ENCODE measurements around the gene PFN3.
A peak's percentile ranks its signal among the peaks of the same experiment; 100 is the strongest.

Gene PFN3

GRCh38 chr5:177437623-177438022 lies 37.2 kb upstream of the PFN3 start:
- DNase-seq = no peak

DNA sequence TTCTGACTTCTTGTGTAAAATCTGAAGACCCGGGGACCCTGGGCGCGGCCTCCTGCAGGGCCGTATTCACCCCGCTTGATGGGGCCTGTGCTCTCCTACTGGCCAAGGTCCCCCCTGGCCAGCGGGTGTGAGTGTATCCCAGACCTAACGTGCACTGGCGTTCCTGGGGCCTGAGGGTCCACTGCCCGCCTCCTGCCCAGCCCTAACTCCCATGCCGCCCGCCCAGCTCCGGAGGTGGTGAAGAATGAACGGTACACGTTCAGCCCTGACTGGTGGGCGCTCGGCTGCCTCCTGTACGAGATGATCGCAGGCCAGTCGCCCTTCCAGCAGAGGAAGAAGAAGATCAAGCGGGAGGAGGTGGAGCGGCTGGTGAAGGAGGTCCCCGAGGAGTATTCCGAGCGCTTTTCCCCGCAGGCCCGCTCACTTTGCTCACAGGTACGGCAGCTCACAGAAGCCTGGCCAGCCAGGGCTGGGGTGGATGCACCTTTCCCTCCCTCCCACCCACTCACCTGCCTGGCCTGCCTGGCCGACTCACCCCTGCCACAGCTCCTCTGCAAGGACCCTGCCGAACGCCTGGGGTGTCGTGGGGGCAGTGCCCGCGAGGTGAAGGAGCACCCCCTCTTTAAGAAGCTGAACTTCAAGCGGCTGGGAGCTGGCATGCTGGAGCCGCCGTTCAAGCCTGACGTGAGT lies 35.5 kb upstream of the PFN3 start:
- DNase-seq = no peak

DNA sequence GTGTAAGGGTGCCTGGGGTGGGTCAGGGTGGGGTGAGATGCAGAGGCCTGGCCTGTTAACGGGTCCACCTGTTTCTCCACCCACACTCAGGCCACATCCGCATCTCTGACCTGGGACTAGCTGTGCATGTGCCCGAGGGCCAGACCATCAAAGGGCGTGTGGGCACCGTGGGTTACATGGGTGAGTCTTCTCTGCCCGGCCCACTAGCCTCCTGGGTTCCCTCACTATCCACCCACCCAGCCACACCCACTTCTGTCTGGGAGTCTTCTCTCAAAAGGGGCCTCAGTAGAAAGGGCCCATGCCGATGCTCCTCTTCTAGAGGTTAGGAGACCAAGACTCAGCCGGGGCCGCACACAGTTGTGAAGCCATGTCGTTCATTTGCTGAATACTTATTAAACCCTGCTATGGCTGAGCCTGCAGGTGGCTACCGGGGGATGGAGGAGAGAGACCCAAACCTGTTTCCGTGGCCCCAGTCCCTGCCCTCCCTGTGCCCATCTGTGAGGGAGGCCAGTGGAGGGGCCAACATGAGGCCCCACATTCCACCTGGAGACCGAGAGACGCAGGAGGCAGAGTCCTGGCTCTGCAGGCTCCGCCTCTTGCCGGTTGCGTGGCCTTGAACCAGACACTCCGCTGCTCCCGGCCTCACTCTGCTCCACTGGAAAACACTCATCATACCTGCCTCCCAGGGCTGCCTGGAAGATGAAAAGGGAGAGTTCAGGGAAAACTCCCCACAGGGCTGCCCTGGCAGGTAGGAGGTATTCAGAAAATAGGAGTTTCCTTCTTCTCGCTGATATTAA lies 34.7 kb upstream of the PFN3 start:
- no peak for DNase-seq

DNA sequence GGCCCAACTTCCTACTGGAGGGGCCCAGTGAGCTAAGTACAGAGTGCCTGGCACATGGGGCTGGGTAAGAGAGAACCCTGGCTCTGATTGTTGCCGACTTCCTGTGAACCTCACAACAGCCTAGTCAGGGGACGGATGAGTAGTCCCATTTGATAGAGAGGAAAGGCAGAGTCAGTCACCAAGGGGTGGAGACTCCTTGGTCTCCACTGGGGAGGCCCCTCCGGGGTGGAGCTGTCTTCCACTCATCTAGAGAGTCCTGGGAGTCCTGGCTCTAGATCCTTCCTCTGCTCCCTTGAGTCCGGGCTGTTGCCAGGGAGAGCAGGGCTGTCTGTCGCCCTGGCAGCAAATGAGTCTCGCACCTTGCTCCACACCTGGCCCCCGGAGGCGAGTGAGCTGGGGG lies 34.0 kb upstream of the PFN3 start:
- DNase-seq = no peak

DNA sequence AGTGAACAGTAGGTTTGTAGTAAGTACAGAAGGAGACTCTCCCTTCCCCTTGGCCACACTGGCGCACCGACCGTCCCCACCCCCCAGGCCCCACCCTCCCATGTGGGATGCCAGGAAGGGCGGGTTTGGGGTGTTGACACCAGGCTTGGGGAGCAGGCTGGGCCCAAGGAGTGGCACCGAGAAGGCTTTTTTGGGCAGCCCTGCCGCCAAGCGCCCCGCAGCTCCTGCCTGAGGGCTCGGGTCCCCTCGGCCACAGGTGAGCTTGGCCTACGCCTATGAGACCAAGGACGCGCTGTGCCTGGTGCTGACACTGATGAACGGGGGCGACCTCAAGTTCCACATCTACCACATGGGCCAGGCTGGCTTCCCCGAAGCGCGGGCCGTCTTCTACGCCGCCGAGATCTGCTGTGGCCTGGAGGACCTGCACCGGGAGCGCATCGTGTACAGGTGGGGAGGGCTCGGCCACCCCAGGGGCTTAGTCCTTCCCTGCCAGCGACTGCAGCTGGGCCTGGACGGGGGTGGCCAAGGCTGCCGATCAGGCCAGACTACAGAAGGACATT lies 33.3 kb upstream of the PFN3 start:
- DNase-seq = no peak

DNA sequence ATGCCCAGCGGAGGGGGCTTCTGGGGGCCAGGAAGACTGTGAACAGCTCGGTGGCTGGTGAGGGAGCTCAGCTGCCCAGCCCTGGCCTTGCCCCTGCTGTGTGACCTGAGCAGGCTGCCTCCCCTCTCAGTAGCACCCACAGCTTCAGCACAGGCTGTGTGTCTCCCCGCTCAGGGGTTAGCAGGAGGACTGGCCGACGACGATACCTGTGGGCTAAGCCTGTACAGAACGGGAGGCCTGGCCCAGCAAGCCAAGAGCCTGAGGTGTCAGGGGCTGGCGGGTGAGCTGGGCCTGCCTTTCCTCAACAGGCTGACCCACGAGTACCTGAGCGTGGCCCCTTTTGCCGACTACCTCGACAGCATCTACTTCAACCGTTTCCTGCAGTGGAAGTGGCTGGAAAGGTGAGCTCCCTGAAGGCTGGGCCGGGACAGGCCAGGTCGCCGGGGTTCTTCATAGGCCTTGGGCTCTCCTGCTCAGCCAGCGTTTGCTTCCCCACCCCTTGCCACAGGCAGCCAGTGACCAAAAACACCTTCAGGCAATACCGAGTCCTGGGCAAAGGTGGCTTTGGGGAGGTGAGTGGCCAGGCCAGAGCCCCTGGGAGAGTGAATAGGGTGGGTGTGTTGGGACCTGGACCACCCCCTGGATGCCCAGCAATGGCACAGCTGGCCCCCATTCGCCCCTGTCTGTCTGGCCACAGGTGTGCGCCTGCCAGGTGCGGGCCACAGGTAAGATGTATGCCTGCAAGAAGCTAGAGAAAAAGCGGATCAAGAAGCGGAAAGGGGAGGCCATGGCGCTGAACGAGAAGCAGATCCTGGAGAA lies 32.6 kb upstream of the PFN3 start:
- DNase-seq = no peak

DNA sequence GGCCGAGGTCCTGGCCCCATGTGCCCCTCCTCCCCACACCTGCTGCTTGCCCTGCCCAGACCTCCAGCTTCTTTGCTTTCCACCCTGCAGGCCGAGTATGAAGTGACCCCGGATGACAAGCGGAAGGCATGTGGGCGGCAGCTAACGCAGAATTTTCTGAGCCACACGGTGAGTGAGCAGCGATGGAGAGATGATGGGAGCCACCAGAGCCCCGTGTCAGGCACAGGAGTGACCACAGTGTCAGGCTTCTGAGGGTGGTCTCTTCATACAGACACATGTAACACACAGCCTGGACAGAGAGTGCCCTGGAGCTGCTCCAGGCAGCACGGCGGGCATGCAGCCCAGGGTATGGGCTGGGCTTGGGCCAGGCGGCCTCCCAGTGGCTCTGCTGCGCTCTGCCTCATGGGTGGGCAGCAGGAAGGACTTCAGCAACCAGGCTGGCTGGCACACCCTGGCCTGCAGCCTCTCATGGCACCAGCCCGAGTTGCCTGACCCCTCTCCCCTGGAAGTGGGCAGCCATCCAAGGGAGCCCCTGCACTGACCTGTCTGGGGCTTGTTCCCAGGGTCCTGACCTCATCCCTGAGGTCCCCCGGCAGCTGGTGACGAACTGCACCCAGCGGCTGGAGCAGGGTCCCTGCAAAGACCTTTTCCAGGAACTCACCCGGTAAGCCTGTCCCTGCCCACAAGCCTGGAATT lies 31.8 kb upstream of the PFN3 start:
- no peak for DNase-seq

DNA sequence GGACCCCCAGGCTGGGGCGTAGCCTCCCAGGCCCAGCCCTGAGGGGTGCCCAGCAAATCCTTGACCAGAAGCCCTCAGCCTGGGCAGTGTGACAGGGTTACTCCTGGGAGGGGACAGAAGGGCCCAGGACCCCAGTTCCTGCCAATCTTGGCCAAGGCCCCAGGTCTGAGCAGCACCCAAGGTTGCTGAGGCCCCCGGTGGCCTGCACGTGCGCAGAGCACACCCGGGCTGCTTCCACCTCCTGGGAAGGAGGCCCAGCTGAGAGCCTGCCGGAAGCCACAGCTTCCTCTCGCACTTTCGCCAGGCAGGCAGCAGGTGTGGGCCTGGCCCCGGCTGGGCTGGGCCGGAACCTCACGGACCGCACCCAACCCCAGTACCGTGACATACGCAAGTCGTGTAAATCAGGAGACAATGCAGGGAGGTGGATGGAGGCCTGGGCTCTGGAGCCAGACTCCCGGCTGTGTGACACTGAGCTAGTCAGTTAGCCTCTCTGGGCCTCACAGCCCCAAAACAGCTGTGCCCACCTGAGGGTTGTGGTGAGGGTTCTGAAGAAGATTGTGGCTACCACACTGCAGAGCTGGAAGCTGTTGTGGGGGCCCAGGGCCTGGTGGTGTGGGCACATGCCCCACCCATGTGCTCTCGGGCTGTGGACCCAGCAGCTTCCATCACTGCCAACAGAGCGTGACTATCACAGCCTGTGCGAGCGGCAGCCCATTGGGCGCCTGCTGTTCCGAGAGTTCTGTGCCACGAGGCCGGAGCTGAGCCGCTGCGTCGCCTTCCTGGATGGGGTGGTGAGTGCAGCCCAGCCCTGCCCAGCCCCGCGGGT lies 31.1 kb upstream of the PFN3 start:
- DNase-seq = no peak

GRCh38 chr5:177430972-177431316 lies 30.5 kb upstream of the PFN3 start:
- DNase-seq = no peak

DNA sequence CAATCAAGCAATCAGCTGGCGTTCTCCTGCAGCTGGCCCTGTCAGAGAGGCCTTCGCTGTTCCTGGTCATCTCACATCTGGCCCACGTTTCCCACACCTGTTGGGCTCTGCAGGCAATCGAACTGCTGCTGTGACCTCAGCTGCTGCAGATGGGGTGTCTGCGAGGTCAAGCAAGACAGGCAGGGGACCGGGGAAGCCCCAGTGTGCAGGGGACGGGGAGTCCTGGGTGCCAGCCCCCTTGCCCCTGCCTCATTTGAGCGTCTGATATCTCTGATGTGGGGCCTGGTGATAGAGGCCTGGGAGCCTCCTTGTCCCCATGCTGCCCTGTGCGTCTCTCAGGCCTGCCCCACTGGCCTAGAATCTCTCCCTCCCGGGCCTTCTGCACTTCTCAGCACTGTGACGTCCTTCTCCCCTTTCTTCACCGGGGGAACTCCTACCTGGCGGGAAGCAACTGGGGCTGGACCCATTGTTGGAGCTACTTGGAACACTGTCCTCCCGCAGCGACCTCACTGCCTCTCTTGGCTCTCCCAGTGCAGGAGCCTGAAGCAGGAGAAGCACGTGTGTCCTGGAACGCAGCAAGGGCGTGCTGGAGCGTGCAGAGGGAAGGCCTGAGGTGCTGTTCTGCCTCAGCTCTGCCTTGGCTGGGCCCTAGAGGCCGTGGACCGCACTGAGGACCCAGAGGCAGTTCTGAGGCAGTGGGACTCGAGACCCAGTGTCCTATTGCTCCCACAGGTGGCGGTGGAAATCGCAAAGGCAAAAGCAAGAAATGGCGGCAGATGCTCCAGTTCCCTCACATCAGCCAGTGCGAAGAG lies 29.9 kb upstream of the PFN3 start:
- DNase-seq = no peak

DNA sequence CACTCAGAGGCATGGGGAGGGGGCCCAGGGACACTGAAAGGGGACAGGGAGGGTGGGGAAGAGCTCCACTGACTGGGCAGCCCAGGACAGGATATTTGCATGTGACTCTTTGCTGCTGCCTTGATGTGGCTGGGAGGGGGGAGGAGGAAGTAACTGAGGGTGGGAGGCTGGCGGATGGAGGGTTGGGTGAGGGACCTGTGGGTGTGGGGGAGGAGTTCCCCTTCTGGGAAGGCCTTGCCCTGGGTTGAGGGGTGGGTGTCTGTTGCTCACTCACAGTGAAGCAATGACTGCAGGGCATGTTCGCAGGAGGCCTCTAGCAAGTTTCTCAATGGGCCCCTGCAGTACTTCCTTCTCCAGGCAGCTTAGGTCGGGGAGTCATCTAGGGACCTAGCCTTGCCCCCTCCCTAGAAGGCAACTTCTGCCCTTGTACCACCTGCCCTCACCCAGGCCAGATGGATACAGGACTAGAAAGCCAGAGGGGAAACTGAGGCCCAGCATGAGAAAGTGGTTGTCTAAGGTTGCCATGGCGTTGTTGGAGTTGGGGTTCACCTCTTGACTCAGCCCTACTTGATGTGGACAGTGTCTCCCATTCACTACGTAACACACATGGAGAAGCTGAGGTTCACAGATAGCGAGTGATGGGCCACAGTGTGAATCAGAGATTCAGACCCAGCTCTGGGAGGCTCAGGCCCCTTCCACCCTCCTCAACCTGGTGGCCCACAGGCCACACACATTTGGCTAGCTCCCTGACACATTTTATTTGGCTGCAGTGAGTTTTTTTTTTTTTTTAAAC lies 29.0 kb upstream of the PFN3 start:
- peak; percentile 64 to 97 for DNase-seq

- DNase-seq = no peak
Measured at GRCh38 chr5:177428574-177429217, 28.2 kb upstream of the PFN3 start.

- peak in 1 of 2 donors; percentile 24 for DNase-seq
Measured at GRCh38 chr5:177427919-177428573, 27.6 kb upstream of the PFN3 start.

- DNase-seq = no peak
Measured at GRCh38 chr5:177427211-177427822, 26.9 kb upstream of the PFN3 start.

DNA sequence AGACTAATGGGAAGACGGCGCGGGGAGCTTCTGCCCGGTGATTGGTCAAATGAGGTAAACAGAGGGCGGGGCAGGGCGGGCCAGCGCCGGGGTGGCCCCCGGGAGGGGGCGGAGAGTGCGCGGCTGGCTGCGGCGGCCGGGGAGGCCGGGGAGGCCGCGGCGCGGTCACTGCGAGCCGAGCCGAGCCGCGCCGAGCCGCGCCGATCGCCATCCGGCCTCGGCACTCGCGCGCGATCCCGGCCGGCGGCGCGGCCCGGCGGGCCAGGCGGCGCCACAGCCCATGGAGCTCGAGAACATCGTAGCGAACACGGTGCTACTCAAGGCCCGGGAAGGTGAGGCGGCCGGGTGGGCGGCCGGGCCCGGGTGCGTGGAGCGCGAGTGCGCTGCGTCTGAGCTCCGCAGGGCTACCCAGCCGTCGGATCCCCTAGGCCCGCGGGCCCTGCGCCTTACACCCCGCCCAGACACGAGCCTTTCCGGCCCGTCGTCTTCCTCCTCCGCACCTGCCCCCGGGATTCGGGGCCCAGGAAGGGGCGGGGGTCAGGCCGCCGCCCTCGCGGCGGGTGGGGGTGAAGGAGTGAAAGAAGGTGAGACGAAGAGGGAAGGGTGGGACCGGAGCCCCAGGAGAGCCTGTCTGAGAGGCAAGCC lies 26.2 kb upstream of the PFN3 start, which contains the start of gene GRK6:
Gene GRK6, plus strand, starts transcription at position 111 of the 645 bp plus-strand sequence. Its CDS starts 170 bp downstream, at position 281.
- no peak for DNase-seq

DNA sequence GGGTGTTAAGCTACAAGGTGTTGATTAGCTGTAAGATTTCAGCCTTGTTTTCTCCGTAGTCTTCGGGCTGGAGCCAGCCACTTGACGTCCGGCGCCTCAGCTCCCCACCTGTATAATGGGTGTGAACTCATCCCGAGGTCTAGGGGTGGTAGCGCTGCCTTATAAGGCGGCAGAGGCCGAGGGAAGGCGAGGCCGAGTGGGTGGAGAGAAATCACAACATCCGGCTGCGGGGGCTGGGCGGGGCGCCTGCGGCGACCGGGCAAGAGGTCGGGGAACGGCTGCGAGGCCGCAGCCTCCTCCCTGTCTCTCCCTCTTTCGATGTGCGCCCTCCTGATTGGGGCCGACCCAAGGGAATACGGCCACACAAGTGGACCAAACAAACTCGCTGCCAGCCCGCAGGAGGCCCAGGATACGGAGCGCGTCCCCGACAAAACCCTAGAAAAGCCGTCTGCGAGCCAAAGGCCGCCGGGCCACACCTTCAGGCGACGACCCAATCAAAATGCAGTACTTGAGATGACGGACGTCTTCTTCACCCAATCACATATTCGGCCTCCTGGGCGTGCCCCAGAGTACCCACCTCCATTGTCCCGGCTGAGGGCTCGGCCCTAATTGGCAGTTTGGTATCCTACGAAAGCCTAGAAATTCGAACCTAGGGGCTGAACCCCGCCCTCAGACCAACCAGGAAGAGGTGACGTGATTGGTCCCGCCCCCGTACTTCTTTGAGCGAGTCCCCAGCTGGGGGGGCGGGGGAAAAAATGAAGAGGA lies 25.5 kb upstream of the PFN3 start:
- peak; percentile 98 to 100 for DNase-seq

- no peak for DNase-seq
Measured at GRCh38 chr5:177425196-177425800, 24.8 kb upstream of the PFN3 start.
